IMR-90 (cell line): ENCODE results near the gene PPP1R37. TPM values are rescaled to one million over a fixed set of nuclear protein-coding genes. Genes with fewer than 3 reads are reported as not detected.
A peak's percentile ranks its signal among the peaks of the same experiment; 100 is the strongest.

Source experiments
- ATAC-seq: fragments of 200-7000 bp; cut with Tn5 transposase; 2 replicates; pipeline ENCODE4 v1.9.1; 2020; ENCODE audit warnings: low read depth, mild to moderate bottlenecking, moderate library complexity
- BruUV-seq: library from RNA; stranded (reverse); fragments of 400-500 nt; replicated peaks from 2 replicates; lab custom pipeline; 2021; lab: Mats Ljungman, UMichigan
- CTCF ChIA-PET: fragments of 300-600 bp; formaldehyde crosslinking; extraction: SDS; loops from one replicate; lab custom pipeline; 2021; ENCODE audit warnings: antibody characterized with exemption; lab: Yijun Ruan, JAX
- POLR2A ChIA-PET: fragments of 300-600 bp; sonication (Branson Sonifier 250); formaldehyde crosslinking; loops from one replicate; lab custom pipeline; 2022; ENCODE audit warnings: antibody characterized with exemption; ENCODE audit not compliant: unreplicated experiment; lab: Charles Lee
- DNase-seq: peaks from one replicate; pipeline ENCODE4 v3.0.0; 2013
- H2AFZ ChIP-seq: replicated peaks from 2 replicates; pipeline ENCODE3; 2013; ENCODE audit warnings: low read length, mild to moderate bottlenecking; ENCODE audit not compliant: poor library complexity
- H2AK5ac ChIP-seq: 2 replicates; pipeline ENCODE4 v1.6.1; 2013; ENCODE audit warnings: low read depth, low read length, inconsistent platforms
- H2AK9ac ChIP-seq: replicated peaks from 2 replicates; pipeline ENCODE3; 2013; ENCODE audit warnings: mild to moderate bottlenecking, low read depth, low read length, moderate library complexity; ENCODE audit not compliant: poor library complexity
- H2BK120ac ChIP-seq: 2 replicates; pipeline ENCODE4 v1.6.1; 2013; ENCODE audit warnings: low read depth, low read length, inconsistent platforms
- H2BK15ac ChIP-seq: 3 replicates; pipeline ENCODE4 v1.6.1; 2013; ENCODE audit warnings: low read depth, low read length, inconsistent platforms
- H2BK20ac ChIP-seq: 2 replicates; pipeline ENCODE4 v1.6.1; 2013; ENCODE audit warnings: low read depth, mild to moderate bottlenecking, inconsistent platforms, low read length, moderate library complexity
- H2BK5ac ChIP-seq: 2 replicates; pipeline ENCODE4 v1.6.1; 2013; ENCODE audit warnings: mild to moderate bottlenecking, low read depth, low read length, inconsistent platforms; ENCODE audit not compliant: poor library complexity, severe bottlenecking
- H3K14ac ChIP-seq: replicated peaks from 2 replicates; pipeline ENCODE4 v1.6.1; 2013; ENCODE audit warnings: low read depth, low read length, inconsistent platforms
- H3K18ac ChIP-seq: 2 replicates; pipeline ENCODE4 v1.6.1; 2013; ENCODE audit warnings: low read depth, low read length, control low read depth
- H3K23ac ChIP-seq: 2 replicates; pipeline ENCODE4 v1.6.1; 2013; ENCODE audit warnings: low read depth, low read length, inconsistent platforms
- H3K27ac ChIP-seq: 2 replicates; pipeline ENCODE4 v1.5.1; 2013; ENCODE audit warnings: mild to moderate bottlenecking, control low read depth, low read length; ENCODE audit not compliant: insufficient read depth
- H3K27me3 ChIP-seq: 2 replicates; pipeline ENCODE4 v1.6.1; 2013; ENCODE audit warnings: low read length; ENCODE audit not compliant: control insufficient read depth, insufficient read depth
- H3K36me3 ChIP-seq: 2 replicates; pipeline ENCODE4 v1.6.1; 2013; ENCODE audit warnings: low read length, mixed read lengths; ENCODE audit not compliant: control insufficient read depth, insufficient read depth
- H3K4ac ChIP-seq: 2 replicates; pipeline ENCODE4 v1.6.1; 2013; ENCODE audit warnings: low read depth, low read length, inconsistent platforms
- H3K4me1 ChIP-seq: 2 replicates; pipeline ENCODE4 v1.6.1; 2013; ENCODE audit warnings: low read length, mixed read lengths; ENCODE audit not compliant: control insufficient read depth, insufficient read depth
- H3K4me2 ChIP-seq: 2 replicates; pipeline ENCODE4 v1.6.1; 2013; ENCODE audit warnings: low read depth, mild to moderate bottlenecking, control low read depth, low read length, moderate library complexity
- H3K4me3 ChIP-seq: 2 replicates; pipeline ENCODE4 v1.5.1; 2013; ENCODE audit warnings: low read depth, mild to moderate bottlenecking, control low read depth, low read length, moderate library complexity; ENCODE audit not compliant: insufficient read depth
- H3K56ac ChIP-seq: 2 replicates; pipeline ENCODE4 v1.6.1; 2013; ENCODE audit warnings: low read length, inconsistent platforms; ENCODE audit not compliant: insufficient read depth; ENCODE audit errors: extremely low read depth
- H3K79me1 ChIP-seq, 2 experiments: 2 replicates each; pipeline ENCODE4 v1.6.1; 2013; ENCODE audit warnings: low read length in 2 of 2, inconsistent platforms in 1 of 2, low read depth in 1 of 2
- H3K9ac ChIP-seq: 2 replicates; pipeline ENCODE4 v1.6.1; 2013; ENCODE audit warnings: low read depth, low read length, control low read depth
- H3K9me1 ChIP-seq: 2 replicates; pipeline ENCODE4 v1.6.1; 2013; ENCODE audit warnings: low read length, inconsistent platforms; ENCODE audit not compliant: insufficient read depth
- H3K9me3 ChIP-seq: 2 replicates; pipeline ENCODE4 v1.6.1; 2013; ENCODE audit warnings: low read length; ENCODE audit not compliant: control insufficient read depth, insufficient read depth
- H4K20me1 ChIP-seq: 2 replicates; pipeline ENCODE4 v1.6.1; 2013; ENCODE audit warnings: low read length, inconsistent platforms; ENCODE audit not compliant: insufficient read depth
- H4K5ac ChIP-seq: 2 replicates; pipeline ENCODE4 v1.6.1; 2013; ENCODE audit warnings: mild to moderate bottlenecking, low read depth, low read length, control low read depth
- H4K8ac ChIP-seq, 2 experiments: 2 replicates each; pipeline ENCODE4 v1.6.1; 2013; ENCODE audit warnings: low read depth in 2 of 2, low read length in 2 of 2, control low read depth in 1 of 2, inconsistent platforms in 1 of 2
- H4K91ac ChIP-seq: 2 replicates; pipeline ENCODE4 v1.6.1; 2013; ENCODE audit warnings: low read depth, low read length, inconsistent platforms; ENCODE audit not compliant: insufficient read depth
- CEBPB ChIP-seq: IDR thresholded peaks from 2 replicates; pipeline ENCODE4 v1.6.1; 2012; ENCODE audit warnings: low read depth, low read length, improper control_type of control experiment
- WGBS, 2 experiments: methylation state at CpG; one replicate each; pipeline versions ENCODE4 v1.1.5 to v1.1.7; 2013; ENCODE audit warnings: missing lambda C conversion rate in 2 of 2; ENCODE audit not compliant: insufficient read length in 1 of 2; ENCODE audit errors: extremely low coverage in 2 of 2; 5-methylcytosine and 5-hydroxymethylcytosine counted together
- dilution Hi-C: fragments of 300-500 bp; cut with HindIII; formaldehyde crosslinking; loops from one replicate; pipeline ENCODE4 v1.14.3; 2018; ENCODE audit warnings: low sequenced_read_pairs; ENCODE audit not compliant: unreplicated experiment
- in situ Hi-C: fragments of 300-500 bp; cut with MboI; formaldehyde crosslinking; loops from 3 replicates; pipeline ENCODE4 v1.14.3; 2019; ENCODE audit warnings: low sequenced_read_pairs, inconsistent platforms, mixed read lengths
- intact Hi-C: fragments of 100-400 bp; cut with micrococcal nuclease; formaldehyde crosslinking; loops from 2 replicates; pipeline ENCODE4 v1.10.0; 2022
- polyA plus RNA-seq, 3 experiments: library from polyadenylated mRNA; depleted of rRNA; stranded (reverse); fragments of >200 nt; gene quantifications; 2 replicates each; pipeline ENCODE4 v1.2.3, GENCODE V29; 2012; ENCODE audit warnings: low replicate concordance in 1 of 3
- total RNA-seq: library from RNA; depleted of rRNA; stranded (reverse); fragments of >200 nt; gene quantifications from 2 replicates; pipeline ENCODE4 v1.2.3, GENCODE V29; 2012
- TF ChIP-seq, protein P1 (sequence below): conservative IDR thresholded peaks from 2 replicates; pipeline ENCODE4 v1.5.1; 2012; ENCODE audit warnings: mild to moderate bottlenecking, low read depth, low read length, improper control_type of control experiment
- TF ChIP-seq, protein P2 (sequence below): fragments of 150-350 bp; IDR thresholded peaks from 2 replicates; pipeline ENCODE4 v1.6.1; 2017; ENCODE audit warnings: mild to moderate bottlenecking, antibody characterized with exemption, low read length, low read depth

PPP1R37 gene
- total and polyA plus RNA-seq, 2 of the 4 experiments (the other 2 are of a cell fraction) = 13.1 to 18.5 TPM

DNA sequence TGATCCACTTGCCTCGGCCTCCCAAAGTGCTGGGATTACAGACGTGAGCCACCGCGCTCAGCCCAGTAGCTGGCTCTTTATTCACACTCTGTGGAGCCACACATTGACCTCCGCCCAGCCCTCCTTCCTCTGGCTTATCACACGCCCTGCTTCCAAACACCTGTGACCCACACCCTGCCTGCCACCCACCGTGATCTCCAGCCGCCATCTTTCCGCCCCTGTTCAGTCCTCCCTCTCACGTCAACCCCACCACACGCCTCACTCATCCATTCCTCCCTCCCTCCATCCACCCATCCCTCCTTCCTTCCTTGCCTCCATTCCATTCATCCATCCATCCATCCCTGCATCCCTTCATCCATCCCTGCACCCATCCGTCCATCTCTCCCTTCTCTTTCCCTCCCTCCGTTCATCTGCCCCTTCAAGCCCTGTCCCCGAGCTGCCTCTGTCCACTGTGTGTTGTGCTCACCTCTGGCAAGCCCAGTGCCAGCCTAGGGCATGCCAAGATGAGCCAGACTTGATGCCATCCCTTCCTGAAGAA lies 34.3 kb upstream of the PPP1R37 start:
- Histone ChIP-seq H2BK20ac (no peak overlapping the region), H3K56ac (no peak overlapping the region), H2AFZ (no peak overlapping the region), H4K91ac (no peak overlapping the region), H4K8ac (no peak overlapping the region), H2AK5ac (no peak overlapping the region), H2BK120ac (no peak overlapping the region), H2AK9ac (peak overlapping the region; percentile 78), H4K20me1 (peaks cover 35% of the 10 kb centered on the region), H3K79me1 (peaks cover 16 to 36% of the 10 kb centered on the region in 2 experiments), H3K4me1 (no peaks in the 10 kb centered on the region), H2BK5ac (no peak overlapping the region), H3K27me3 (no peaks in the 10 kb centered on the region), H3K4ac (no peak overlapping the region), H3K23ac (no peak overlapping the region), H3K9me1 (peaks cover 2% of the 10 kb centered on the region; the same call in 1 of the 2 replicates), H3K4me2 (no peak overlapping the region), H4K5ac (no peak overlapping the region), H3K14ac (no peak overlapping the region), H3K18ac (no peak overlapping the region), H3K9ac (no peak overlapping the region), H3K27ac (no peak overlapping the region), H2BK15ac (no peak overlapping the region), H3K4me3 (no peak overlapping the region), H3K36me3 (peaks cover 82% of the 10 kb centered on the region), H3K9me3 (no peaks in the 10 kb centered on the region)
- 90 to 100% methylated on average over 2 to 9 of the region's 14 CpGs for WGBS, 2 experiments
- ChIA-PET CTCF (interaction anchor here (1.1 to 1.4 kb wide), 4 partner anchors 9 to 19 kb away, joined by 3 to 5 read pairs (median 3); no protein-coding TSS in a partner anchor), POLR2A (no interaction called here)
- no peak for DNase-seq
- dilution Hi-C loops = no loop called here
- TF ChIP-seq CEBPB = no peak
- TF ChIP-seq, protein P1, sequence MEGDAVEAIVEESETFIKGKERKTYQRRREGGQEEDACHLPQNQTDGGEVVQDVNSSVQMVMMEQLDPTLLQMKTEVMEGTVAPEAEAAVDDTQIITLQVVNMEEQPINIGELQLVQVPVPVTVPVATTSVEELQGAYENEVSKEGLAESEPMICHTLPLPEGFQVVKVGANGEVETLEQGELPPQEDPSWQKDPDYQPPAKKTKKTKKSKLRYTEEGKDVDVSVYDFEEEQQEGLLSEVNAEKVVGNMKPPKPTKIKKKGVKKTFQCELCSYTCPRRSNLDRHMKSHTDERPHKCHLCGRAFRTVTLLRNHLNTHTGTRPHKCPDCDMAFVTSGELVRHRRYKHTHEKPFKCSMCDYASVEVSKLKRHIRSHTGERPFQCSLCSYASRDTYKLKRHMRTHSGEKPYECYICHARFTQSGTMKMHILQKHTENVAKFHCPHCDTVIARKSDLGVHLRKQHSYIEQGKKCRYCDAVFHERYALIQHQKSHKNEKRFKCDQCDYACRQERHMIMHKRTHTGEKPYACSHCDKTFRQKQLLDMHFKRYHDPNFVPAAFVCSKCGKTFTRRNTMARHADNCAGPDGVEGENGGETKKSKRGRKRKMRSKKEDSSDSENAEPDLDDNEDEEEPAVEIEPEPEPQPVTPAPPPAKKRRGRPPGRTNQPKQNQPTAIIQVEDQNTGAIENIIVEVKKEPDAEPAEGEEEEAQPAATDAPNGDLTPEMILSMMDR = no peak
- TF ChIP-seq, protein P2, sequence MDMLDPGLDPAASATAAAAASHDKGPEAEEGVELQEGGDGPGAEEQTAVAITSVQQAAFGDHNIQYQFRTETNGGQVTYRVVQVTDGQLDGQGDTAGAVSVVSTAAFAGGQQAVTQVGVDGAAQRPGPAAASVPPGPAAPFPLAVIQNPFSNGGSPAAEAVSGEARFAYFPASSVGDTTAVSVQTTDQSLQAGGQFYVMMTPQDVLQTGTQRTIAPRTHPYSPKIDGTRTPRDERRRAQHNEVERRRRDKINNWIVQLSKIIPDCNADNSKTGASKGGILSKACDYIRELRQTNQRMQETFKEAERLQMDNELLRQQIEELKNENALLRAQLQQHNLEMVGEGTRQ = no peak
- in situ Hi-C loops = no loop called here
- no peak for ATAC-seq
- intact Hi-C loops = loop anchor here (1.0 to 2.0 kb wide), 2 partner anchors 41 to 156 kb away; no protein-coding TSS in a partner anchor
- no TSS peak for BruUV-seq
